GM21786 (cell line): ENCODE data around the gene SLFNL1.

Source experiments
- ATAC-seq: cut with Tn5 transposase; IDR thresholded peaks from one replicate; pipeline ENCODE4 v1.9.1; 2021; ENCODE audit not compliant: unreplicated experiment

The SLFNL1 gene

GRCh38 chr1:40966417-40966816 is 55.1 kb downstream of the SLFNL1 start:
- no peak for ATAC-seq
